Activated CD4-positive, alpha-beta T cell treated with anti-CD3 and anti-CD28 coated beads, Interleukin-2, amount 50 U/mL, for 16 hours (primary cell): ENCODE data around the gene NANS.
"Not testable (repeated sequence)": the region's sequence is repeated elsewhere in the genome, so short reads cannot be mapped to it uniquely, and the experiment has no call there.

Experiments
- DNase-seq: peaks from one replicate; pipeline ENCODE4 v3.0.0-alpha.2; 2020

The NANS gene

GRCh38 chr9:98039607-98040017, 16.9 kb upstream of the NANS start:
- DNase-seq: no peak

- no peak for DNase-seq
Measured at GRCh38 chr9:98040212-98040611, 16.3 kb upstream of the NANS start.

- DNase-seq: no peak
Measured at GRCh38 chr9:98043915-98044314, 12.6 kb upstream of the NANS start.

GRCh38 chr9:98045234-98046179, 11.0 kb upstream of the NANS start:
- peak; percentile 86 for DNase-seq

GRCh38 chr9:98046180-98046543, 10.4 kb upstream of the NANS start:
- DNase-seq: no peak

- peak; percentile 33 for DNase-seq
Measured at GRCh38 chr9:98047002-98047401, 9.5 kb upstream of the NANS start.

- no peak for DNase-seq
Measured at GRCh38 chr9:98049288-98050072, 7.1 kb upstream of the NANS start.

GRCh38 chr9:98050351-98050750, 6.2 kb upstream of the NANS start:
- DNase-seq: no peak

- DNase-seq: no peak
Measured at GRCh38 chr9:98054376-98054951, 2.1 kb upstream of the NANS start.

- DNase-seq: no peak
Measured at GRCh38 chr9:98057138-98057799, 737 bp downstream of the NANS start.

GRCh38 chr9:98062161-98062560, 5.6 kb downstream of the NANS start:
- DNase-seq: no peak

- no peak for DNase-seq
Measured at GRCh38 chr9:98064623-98065392, 8.3 kb downstream of the NANS start.

GRCh38 chr9:98066235-98066634, 9.7 kb downstream of the NANS start:
- DNase-seq: no peak

- no peak for DNase-seq
Measured at GRCh38 chr9:98067184-98067583, 10.7 kb downstream of the NANS start.

GRCh38 chr9:98069551-98069950, 13.0 kb downstream of the NANS start:
- no peak for DNase-seq

GRCh38 chr9:98070704-98071103, 14.2 kb downstream of the NANS start:
- DNase-seq: no peak

GRCh38 chr9:98071737-98072136, 15.2 kb downstream of the NANS start:
- no peak for DNase-seq

- DNase-seq: peak; percentile 70
Measured at GRCh38 chr9:98074115-98074990, 17.8 kb downstream of the NANS start.

GRCh38 chr9:98075332-98075805, 18.8 kb downstream of the NANS start:
- peak; percentile 57 for DNase-seq

GRCh38 chr9:98076514-98076890, 20.0 kb downstream of the NANS start:
- not testable (repeated sequence) for DNase-seq

- no peak for DNase-seq
Measured at GRCh38 chr9:98078895-98079294, 22.4 kb downstream of the NANS start.
